GM18508 (cell line): ENCODE results near the gene NME2.
"Not testable (repeated sequence)": the region's sequence is repeated elsewhere in the genome, so short reads cannot be mapped to it uniquely, and the experiment has no call there.

Experiments used
- ATAC-seq: cut with Tn5 transposase; IDR thresholded peaks from one replicate; pipeline ENCODE4 v1.9.1; 2021; ENCODE audit warnings: moderate number of reproducible peaks; ENCODE audit not compliant: insufficient read depth, unreplicated experiment

NME2 gene

DNA sequence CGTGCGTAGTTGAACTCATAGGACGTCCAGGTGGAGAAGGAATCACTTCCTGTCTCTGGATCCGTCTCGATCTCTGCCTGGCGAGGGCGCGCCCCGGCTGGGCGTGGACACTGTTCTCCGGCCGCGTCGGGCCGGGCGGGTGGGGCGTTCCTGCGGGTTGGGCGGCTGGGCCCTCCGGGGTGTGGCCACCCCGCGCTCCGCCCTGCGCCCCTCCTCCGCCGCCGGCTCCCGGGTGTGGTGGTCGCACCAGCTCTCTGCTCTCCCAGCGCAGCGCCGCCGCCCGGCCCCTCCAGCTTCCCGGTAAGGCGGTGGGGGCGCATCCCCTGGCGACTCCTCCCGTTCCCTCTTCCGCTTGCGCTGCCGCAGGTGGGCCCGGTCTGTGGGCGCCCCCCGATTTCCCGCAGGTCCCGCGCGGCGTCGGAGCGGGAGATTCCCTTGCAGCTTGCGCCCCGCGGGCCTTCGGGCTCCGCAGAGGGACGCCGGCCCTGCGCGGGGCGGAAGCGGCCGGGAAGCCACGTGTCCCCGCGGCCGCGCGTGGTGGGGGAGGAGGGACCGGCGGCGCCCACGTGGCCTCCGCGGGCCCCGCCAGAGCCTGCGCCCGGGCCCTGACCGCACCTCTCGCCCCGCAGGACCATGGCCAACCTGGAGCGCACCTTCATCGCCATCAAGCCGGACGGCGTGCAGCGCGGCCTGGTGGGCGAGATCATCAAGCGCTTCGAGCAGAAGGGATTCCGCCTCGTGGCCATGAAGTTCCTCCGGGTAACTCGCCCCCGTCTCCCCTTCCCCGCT lies at the start of gene NME2:
TSS of gene NME2 (plus strand) at position 214 of the 789 bp plus-strand sequence. CDS start at position 634, 420 bp downstream.
- peak; percentile 67 for ATAC-seq

- no peak for ATAC-seq
These were observed 47.6 kb upstream of the NME2 start for GRCh38 chr17:51118330-51119195.

GRCh38 chr17:51119415-51120356 lies 46.5 kb upstream of the NME2 start:
- ATAC-seq, result no peak

DNA sequence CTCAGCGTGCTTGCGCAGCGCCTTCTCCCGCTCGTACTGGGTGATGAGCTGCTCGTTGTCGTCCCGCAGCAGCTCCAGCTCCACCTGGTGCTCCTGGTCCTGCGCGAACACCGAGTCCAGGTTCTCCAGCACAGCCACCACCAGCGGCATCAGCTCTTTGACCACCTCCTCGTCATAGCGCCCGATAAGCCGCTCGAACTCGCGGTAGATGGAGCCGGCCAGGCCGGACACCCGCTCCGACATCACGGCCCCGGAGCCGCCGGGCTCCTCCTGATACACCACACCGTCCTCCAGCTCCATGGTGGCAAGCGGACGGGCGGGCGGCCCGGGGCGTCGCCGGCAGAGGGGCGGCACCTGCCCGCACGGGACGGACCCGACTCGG lies 45.9 kb upstream of the NME2 start:
- no peak for ATAC-seq

DNA sequence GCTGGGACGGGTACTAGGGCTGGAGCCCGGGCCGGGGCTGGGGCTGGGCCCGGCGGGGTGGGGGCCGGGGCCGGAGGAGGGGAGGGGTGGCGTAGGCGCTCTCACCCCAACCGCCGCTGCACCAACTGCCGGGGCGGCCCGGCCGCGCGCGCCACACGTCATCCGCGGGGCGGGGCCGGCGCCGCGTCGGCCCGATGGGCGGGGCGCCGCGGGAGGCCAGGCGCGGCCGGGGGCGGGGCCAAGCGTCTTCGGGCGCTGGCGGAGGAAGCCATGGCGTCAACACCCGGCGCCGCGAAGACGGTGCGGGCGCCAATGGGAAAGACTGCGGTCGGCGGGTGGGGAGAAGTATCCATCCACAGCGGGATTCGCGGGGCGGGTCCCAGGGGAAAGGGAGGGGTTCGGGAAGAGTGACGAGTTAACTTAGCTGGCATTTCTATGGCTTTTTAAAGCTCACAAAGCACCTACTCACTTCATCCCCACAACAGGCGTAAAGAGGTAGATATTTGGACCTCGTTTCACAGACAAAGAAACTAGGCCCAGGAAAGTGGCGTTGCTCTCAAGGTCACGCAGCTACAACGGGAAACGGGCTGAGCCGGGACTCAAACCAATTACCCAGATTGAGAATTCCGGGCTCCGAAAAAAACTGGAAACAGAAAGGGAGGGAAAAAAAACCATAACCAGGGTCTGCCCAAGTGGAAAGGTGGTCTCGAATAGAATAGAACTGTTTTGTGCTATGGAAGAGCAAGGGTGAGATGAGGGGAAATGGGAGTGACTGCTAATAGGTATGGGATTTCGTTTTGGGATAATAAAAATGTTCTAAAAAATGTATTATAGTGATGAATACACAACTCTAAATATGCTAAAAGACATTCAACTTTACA lies 45.2 kb upstream of the NME2 start, which contains the start of gene SPAG9:
TSS of gene SPAG9 (minus strand) at position 130 of the 881 bp plus-strand sequence. CDS start 212 bp downstream, outside the sequence.
- ATAC-seq, result no peak

- no peak for ATAC-seq
These were observed 44.4 kb upstream of the NME2 start for GRCh38 chr17:51121620-51122472.

- ATAC-seq, result not testable (repeated sequence)
These were observed 43.6 kb upstream of the NME2 start for GRCh38 chr17:51122473-51123115.

GRCh38 chr17:51124640-51125503 lies 41.3 kb upstream of the NME2 start:
- no peak for ATAC-seq

GRCh38 chr17:51128076-51128475 lies 38.1 kb upstream of the NME2 start:
- no peak for ATAC-seq

- ATAC-seq, result no peak
These were observed 33.3 kb upstream of the NME2 start for GRCh38 chr17:51132964-51133319.

GRCh38 chr17:51133365-51133764 lies 32.8 kb upstream of the NME2 start:
- ATAC-seq, result no peak

- no peak for ATAC-seq
These were observed 30.3 kb upstream of the NME2 start for GRCh38 chr17:51135956-51136355.

DNA sequence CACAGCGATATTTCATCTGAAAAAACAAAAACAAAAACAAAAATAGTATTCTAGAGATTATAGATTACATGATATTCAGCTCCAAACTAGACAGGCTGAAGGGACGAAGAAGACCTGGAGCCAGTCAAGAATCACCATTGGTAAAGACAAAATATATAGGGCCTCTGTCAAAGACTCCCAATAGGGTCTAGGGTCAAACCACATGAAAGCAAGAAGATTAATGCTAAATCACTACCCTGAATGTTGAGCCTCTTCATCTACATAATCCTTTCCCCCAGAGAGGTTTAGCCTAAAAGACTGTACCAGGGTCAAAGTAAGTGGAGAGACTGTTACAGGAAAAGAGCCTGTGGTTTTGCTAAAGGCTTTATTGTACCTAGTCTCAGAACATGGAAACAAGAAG lies 23.6 kb upstream of the NME2 start:
- ATAC-seq, result no peak

DNA sequence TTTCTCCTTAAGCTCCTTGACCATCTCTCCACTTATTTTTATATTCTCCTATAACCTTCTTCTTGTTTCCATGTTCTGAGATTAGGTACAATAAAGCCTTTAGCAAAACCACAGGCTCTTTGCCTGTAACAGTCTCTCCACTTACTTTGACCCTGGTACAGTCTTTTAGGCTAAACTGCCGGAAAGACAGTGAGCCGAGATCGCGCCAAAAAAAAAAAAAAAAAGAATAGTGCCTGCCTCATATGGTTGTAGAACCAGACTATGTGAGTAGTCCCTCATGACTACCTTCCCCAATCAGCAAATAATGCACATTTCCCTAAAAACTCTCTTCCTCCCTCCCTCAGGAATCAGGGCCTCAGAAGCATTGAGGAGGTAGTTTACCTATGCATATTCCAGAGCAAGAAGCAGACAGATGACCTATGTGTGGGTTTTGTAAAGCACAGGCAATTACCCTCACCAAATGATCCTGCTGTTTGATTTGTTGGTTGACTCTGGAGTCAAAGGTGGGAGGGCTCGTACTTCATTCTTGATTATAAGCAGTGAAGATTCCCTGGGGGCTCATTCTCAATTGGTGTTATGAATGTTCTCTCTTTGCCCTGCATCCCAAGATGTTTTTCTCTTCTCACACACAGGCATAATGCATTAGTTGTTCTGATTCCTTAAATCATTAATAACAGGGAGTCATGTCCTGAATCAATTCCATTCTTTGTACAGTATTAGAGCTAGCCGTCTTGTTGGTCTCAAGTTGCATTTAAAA lies 21.8 kb upstream of the NME2 start:
- ATAC-seq, result no peak

- no peak for ATAC-seq
These were observed 18.6 kb upstream of the NME2 start for GRCh38 chr17:51147650-51148049.

- no peak for ATAC-seq
These were observed 17.0 kb upstream of the NME2 start for GRCh38 chr17:51149163-51149562.
